Measurements from ENCODE around the gene CZIB.

GRCh38 chr1:53196017-53196484 lies 24.4 kb downstream of the CZIB start:
- no peak for TF ChIP-seq TSC22D2 (CRISPR knock-in tag; IDR thresholded peaks at IDR 0.05; ENCODE audit: borderline replicate concordance)
- no peak for TF ChIP-seq PRPF4 (IDR thresholded peaks at IDR 0.05; ENCODE audit: low read depth, low read length, poor library complexity, severe bottlenecking)
- TF ChIP-seq REST (IDR thresholded peaks at IDR 0.05; ENCODE audit: borderline replicate concordance in 1 of 2, low read depth in 1 of 2, low read length in 2 of 2): no peak
- TF ChIP-seq, protein P1, sequence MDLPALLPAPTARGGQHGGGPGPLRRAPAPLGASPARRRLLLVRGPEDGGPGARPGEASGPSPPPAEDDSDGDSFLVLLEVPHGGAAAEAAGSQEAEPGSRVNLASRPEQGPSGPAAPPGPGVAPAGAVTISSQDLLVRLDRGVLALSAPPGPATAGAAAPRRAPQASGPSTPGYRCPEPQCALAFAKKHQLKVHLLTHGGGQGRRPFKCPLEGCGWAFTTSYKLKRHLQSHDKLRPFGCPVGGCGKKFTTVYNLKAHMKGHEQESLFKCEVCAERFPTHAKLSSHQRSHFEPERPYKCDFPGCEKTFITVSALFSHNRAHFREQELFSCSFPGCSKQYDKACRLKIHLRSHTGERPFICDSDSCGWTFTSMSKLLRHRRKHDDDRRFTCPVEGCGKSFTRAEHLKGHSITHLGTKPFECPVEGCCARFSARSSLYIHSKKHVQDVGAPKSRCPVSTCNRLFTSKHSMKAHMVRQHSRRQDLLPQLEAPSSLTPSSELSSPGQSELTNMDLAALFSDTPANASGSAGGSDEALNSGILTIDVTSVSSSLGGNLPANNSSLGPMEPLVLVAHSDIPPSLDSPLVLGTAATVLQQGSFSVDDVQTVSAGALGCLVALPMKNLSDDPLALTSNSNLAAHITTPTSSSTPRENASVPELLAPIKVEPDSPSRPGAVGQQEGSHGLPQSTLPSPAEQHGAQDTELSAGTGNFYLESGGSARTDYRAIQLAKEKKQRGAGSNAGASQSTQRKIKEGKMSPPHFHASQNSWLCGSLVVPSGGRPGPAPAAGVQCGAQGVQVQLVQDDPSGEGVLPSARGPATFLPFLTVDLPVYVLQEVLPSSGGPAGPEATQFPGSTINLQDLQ (CRISPR knock-in tag; IDR thresholded peaks at IDR 0.05): no peak
- TF ChIP-seq, protein P2, sequence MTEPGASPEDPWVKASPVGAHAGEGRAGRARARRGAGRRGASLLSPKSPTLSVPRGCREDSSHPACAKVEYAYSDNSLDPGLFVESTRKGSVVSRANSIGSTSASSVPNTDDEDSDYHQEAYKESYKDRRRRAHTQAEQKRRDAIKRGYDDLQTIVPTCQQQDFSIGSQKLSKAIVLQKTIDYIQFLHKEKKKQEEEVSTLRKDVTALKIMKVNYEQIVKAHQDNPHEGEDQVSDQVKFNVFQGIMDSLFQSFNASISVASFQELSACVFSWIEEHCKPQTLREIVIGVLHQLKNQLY (CRISPR knock-in tag; IDR thresholded peaks at IDR 0.05): no peak
- no peak for TF ChIP-seq JUND (CRISPR knock-in tag; IDR thresholded peaks at IDR 0.05)
- no peak for TF ChIP-seq ZFYVE20 (CRISPR knock-in tag; IDR thresholded peaks at IDR 0.05; ENCODE audit: borderline replicate concordance, low read depth)
- TF ChIP-seq FOXA1 (IDR thresholded peaks at IDR 0.05): no peak
- TF ChIP-seq FOXA1 (CRISPR knock-in tag; IDR thresholded peaks at IDR 0.05): no peak
- no peak for TF ChIP-seq ZNF784 (CRISPR knock-in tag; IDR thresholded peaks at IDR 0.05; ENCODE audit: borderline replicate concordance)
- TF ChIP-seq, protein P3, sequence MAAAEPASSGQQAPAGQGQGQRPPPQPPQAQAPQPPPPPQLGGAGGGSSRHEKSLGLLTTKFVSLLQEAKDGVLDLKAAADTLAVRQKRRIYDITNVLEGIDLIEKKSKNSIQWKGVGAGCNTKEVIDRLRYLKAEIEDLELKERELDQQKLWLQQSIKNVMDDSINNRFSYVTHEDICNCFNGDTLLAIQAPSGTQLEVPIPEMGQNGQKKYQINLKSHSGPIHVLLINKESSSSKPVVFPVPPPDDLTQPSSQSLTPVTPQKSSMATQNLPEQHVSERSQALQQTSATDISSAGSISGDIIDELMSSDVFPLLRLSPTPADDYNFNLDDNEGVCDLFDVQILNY (CRISPR knock-in tag; conservative IDR thresholded peaks at IDR 0.05): no peak
- TF ChIP-seq, protein P4, sequence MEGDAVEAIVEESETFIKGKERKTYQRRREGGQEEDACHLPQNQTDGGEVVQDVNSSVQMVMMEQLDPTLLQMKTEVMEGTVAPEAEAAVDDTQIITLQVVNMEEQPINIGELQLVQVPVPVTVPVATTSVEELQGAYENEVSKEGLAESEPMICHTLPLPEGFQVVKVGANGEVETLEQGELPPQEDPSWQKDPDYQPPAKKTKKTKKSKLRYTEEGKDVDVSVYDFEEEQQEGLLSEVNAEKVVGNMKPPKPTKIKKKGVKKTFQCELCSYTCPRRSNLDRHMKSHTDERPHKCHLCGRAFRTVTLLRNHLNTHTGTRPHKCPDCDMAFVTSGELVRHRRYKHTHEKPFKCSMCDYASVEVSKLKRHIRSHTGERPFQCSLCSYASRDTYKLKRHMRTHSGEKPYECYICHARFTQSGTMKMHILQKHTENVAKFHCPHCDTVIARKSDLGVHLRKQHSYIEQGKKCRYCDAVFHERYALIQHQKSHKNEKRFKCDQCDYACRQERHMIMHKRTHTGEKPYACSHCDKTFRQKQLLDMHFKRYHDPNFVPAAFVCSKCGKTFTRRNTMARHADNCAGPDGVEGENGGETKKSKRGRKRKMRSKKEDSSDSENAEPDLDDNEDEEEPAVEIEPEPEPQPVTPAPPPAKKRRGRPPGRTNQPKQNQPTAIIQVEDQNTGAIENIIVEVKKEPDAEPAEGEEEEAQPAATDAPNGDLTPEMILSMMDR (CRISPR knock-in tag; IDR thresholded peaks at IDR 0.05): no peak
- TF ChIP-seq HDAC2 (CRISPR knock-in tag; IDR thresholded peaks at IDR 0.05): no peak

All from HepG2 (cell line).